DMS53 treated with DMSO at 0.1 percent for 48 hours (cell line): ENCODE results near the gene LAMA2.

Source experiments
- DNase-seq: peaks from one replicate; lab custom pipeline; 2025; ENCODE audit not compliant: unreplicated experiment; lab: John Stamatoyannopoulos, UW

The LAMA2 gene

DNA sequence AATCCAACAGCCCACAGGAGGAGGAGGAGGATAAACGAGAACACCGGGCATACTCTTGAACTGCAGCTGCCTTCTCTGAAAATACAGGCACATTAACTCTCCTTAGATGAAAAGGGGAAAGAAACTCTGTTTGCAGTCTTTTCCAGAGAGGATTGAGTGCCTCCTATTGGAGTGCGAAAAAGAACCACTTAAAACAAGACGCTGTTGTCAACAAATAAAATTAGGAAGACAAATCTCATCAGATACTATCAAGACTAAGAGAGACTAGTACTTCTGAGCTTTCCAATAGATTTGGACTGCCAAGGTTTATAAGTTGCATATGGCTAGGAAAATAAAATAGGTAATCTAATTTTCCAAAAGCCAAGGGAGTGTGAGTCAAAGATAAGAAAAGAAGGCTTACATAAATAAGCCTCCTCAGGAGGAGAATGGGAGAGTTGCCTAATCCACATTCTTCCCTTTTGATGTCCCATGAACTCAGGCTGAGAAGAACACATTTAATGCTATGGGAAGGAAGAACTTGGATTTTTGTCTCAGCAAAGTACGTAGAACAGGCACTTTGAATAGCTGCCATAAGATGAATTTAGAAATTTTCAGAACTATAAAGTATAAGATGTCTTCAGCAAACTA, 672.4 kb downstream of the LAMA2 start:
- no peak for DNase-seq

- no peak for DNase-seq
These were observed 675.3 kb downstream of the LAMA2 start for GRCh38 chr6:129558248-129558647.

GRCh38 chr6:129565366-129565765, 682.4 kb downstream of the LAMA2 start:
- DNase-seq = no peak

GRCh38 chr6:129565811-129566210, 682.9 kb downstream of the LAMA2 start:
- no peak for DNase-seq
